NT2/D1 (cell line): ENCODE measurements around the gene STAT6.

ENCODE experiments used
- SUZ12 ChIP-seq: IDR thresholded peaks from 2 replicates; pipeline ENCODE4 v1.6.1; 2011; ENCODE audit not compliant: insufficient read length, insufficient read depth; ENCODE audit errors: extremely low read depth
- YY1 ChIP-seq: IDR thresholded peaks from 2 replicates; pipeline ENCODE4 v1.6.1; 2011; ENCODE audit not compliant: insufficient read length, insufficient read depth
- ZNF274 ChIP-seq: IDR thresholded peaks from 2 replicates; pipeline ENCODE4 v1.6.1; 2011; ENCODE audit warnings: mild to moderate bottlenecking, low read depth, low read length

DNA sequence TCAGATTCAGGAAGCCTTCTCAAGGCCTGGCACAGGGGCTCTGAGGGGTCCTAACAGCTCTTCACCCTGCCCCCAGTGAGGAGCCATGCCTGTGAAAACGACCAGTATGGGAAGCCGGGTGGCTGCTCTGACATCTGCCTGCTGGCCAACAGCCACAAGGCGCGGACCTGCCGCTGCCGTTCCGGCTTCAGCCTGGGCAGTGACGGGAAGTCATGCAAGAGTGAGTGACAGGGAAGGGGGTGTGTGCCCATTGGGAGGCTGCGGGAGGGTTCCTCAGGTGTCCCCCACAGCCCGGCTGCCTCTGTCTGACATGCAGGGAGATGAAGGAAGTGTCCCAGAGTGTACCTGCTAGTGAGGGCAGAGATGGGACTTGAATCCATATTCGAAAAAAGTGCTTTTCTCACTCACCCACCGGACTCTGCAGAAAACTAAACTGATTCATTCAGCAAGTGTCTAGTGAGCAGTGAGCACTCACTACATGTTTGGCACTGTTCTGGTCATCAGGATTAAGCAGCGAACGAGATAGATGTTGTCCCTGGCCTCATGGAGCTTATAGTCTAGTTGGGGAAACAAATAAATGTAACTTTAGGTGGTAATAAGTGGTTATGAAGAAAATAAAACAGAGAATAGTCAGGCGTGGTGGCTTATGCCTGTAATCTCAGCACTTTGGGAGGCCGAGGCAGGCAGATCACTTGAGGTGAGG, 45.7 kb upstream of the STAT6 start:
- TF ChIP-seq ZNF274 (no peak), YY1 (no peak), SUZ12 (no peak)
